Vagina (tissue), 2 donors: ENCODE measurements around the gene BLM.

Experiments used
- POLR2A ChIP-seq, 2 donors: fragments of 450-650 bp; IDR thresholded peaks; one replicate each; pipeline ENCODE4 v1.6.1; 2017; ENCODE audit warnings: antibody characterized with exemption in 2 of 2, mild to moderate bottlenecking in 2 of 2, moderate library complexity in 2 of 2
- POLR2AphosphoS5 ChIP-seq, 2 donors: sonication (generic); formaldehyde crosslinking; IDR thresholded peaks; one replicate each; pipeline ENCODE4 v1.9.0; 2017; ENCODE audit warnings: antibody characterized with exemption in 2 of 2, mild to moderate bottlenecking in 2 of 2, low read depth in 1 of 2; ENCODE audit not compliant: insufficient read depth in 1 of 2
- TF ChIP-seq, protein P1 (sequence below), 3 experiments: fragments of 450-650 bp in 2 of 3; fragments of 200-600 bp in 1 of 3; sonication (generic) in 1 of 3; IDR thresholded peaks; one replicate each; pipeline ENCODE4 v1.5.1; 2017 to 2019; ENCODE audit warnings: antibody characterized with exemption in 3 of 3, mild to moderate bottlenecking in 2 of 3, moderate library complexity in 2 of 3

DNA sequence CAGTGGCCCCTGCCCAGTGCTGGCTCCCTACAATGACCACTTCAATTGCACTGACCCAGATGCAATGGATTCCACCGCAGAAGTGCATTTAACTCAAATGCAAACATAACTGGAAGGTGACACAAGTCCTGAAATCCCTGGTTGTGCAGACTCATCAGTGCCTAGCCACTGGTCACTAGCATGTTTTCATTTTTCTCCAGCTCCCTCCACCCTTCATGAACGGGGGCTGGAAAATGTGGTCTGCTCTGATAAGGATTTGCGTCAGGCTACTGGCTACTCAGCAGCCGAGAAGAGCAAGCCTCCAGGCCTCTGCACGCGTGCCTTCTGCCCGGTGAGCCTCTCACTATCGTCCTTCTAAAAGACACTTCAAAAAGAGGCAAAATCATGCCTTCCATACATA is 123.8 kb downstream of the BLM start:
- TF ChIP-seq POLR2A (IDR thresholded peaks at IDR 0.05) = no peak
- TF ChIP-seq, protein P1, sequence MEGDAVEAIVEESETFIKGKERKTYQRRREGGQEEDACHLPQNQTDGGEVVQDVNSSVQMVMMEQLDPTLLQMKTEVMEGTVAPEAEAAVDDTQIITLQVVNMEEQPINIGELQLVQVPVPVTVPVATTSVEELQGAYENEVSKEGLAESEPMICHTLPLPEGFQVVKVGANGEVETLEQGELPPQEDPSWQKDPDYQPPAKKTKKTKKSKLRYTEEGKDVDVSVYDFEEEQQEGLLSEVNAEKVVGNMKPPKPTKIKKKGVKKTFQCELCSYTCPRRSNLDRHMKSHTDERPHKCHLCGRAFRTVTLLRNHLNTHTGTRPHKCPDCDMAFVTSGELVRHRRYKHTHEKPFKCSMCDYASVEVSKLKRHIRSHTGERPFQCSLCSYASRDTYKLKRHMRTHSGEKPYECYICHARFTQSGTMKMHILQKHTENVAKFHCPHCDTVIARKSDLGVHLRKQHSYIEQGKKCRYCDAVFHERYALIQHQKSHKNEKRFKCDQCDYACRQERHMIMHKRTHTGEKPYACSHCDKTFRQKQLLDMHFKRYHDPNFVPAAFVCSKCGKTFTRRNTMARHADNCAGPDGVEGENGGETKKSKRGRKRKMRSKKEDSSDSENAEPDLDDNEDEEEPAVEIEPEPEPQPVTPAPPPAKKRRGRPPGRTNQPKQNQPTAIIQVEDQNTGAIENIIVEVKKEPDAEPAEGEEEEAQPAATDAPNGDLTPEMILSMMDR (IDR thresholded peaks at IDR 0.05) = no peak
- TF ChIP-seq POLR2AphosphoS5 (IDR thresholded peaks at IDR 0.05; ENCODE audit: insufficient read depth in 1 of 2, low read depth in 1 of 2) = no peak
